GM21528 (cell line): Measurements from ENCODE around the gene C2orf81.
A peak's percentile ranks its signal among the peaks of the same experiment; 100 is the strongest.
"Not testable (repeated sequence)": the region's sequence is repeated elsewhere in the genome, so short reads cannot be mapped to it uniquely, and the experiment has no call there.

Experiments used
- ATAC-seq: cut with Tn5 transposase; IDR thresholded peaks from one replicate; pipeline ENCODE4 v1.9.1; 2021; ENCODE audit warnings: mild to moderate bottlenecking, moderate library complexity; ENCODE audit not compliant: unreplicated experiment, low FRiP score

The C2orf81 gene

GRCh38 chr2:74421221-74421870 lies at the start of gene C2orf81, which contains the start of gene WDR54:
Gene C2orf81, minus strand, starts transcription at chr2:74421619. Its CDS starts 59 bp downstream, at chr2:74421560.
Gene WDR54, plus strand, starts transcription at chr2:74421730. Its CDS starts 424 bp downstream, at chr2:74422154.
- peak; percentile 88 for ATAC-seq

- not testable (repeated sequence) for ATAC-seq
These were observed 49.3 kb upstream of the C2orf81 start for GRCh38 chr2:74470742-74471141.

- no peak for ATAC-seq
These were observed 43.0 kb upstream of the C2orf81 start for GRCh38 chr2:74464406-74464805.

GRCh38 chr2:74462786-74463105 lies 41.3 kb upstream of the C2orf81 start:
- no peak for ATAC-seq

GRCh38 chr2:74462054-74462785 lies 40.8 kb upstream of the C2orf81 start:
- ATAC-seq = no peak

- no peak for ATAC-seq
These were observed 40.0 kb upstream of the C2orf81 start for GRCh38 chr2:74461187-74462053.

GRCh38 chr2:74460187-74460586 lies 38.8 kb upstream of the C2orf81 start:
- ATAC-seq = not testable (repeated sequence)

- ATAC-seq = not testable (repeated sequence)
These were observed 38.2 kb upstream of the C2orf81 start for GRCh38 chr2:74459503-74460118.

- no peak for ATAC-seq
These were observed 37.5 kb upstream of the C2orf81 start for GRCh38 chr2:74458938-74459363.

GRCh38 chr2:74458132-74458937 lies 36.9 kb upstream of the C2orf81 start, which contains the start of gene WBP1:
Gene WBP1, plus strand, starts transcription at chr2:74458438. Its CDS starts 165 bp downstream, at chr2:74458603.
- ATAC-seq = peak; percentile 85

GRCh38 chr2:74457549-74458131 lies 36.2 kb upstream of the C2orf81 start:
- ATAC-seq = peak; percentile 33

GRCh38 chr2:74457129-74457548 lies 35.7 kb upstream of the C2orf81 start:
- peak; percentile 0 for ATAC-seq

- peak; percentile 43 for ATAC-seq
These were observed 33.5 kb upstream of the C2orf81 start, which contains the start of gene INO80B for GRCh38 chr2:74454654-74455511. Gene INO80B, plus strand, starts transcription at chr2:74455087. Its CDS starts 30 bp downstream, at chr2:74455117.

GRCh38 chr2:74450570-74451190 lies 29.3 kb upstream of the C2orf81 start:
- ATAC-seq = no peak

GRCh38 chr2:74448771-74449170 lies 27.4 kb upstream of the C2orf81 start:
- no peak for ATAC-seq

GRCh38 chr2:74447230-74447999 lies 26.0 kb upstream of the C2orf81 start:
- ATAC-seq = no peak
